Loucy (cell line): ENCODE results near the gene CH25H.

Experiments used
- H2AFZ ChIP-seq: fragments of 200-600 bp; sonication (generic); 2 replicates; pipeline ENCODE4 v1.6.0; 2016; ENCODE audit warnings: antibody characterized with exemption, mild to moderate bottlenecking, low read length, moderate library complexity
- H3F3A ChIP-seq: fragments of 200-600 bp; 2 replicates; pipeline ENCODE4 v1.6.0; 2016; ENCODE audit warnings: antibody characterized with exemption, low read depth, mild to moderate bottlenecking
- H3K27me3 ChIP-seq: fragments of 200-600 bp; sonication (generic); 2 replicates; pipeline ENCODE4 v1.6.1; 2014; ENCODE audit warnings: low read length, mild to moderate bottlenecking; ENCODE audit not compliant: insufficient read depth, poor library complexity, severe bottlenecking
- H3K36me3 ChIP-seq: fragments of 200-600 bp; sonication (generic); 2 replicates; pipeline ENCODE4 v1.6.1; 2016; ENCODE audit warnings: low read length; ENCODE audit not compliant: insufficient read depth
- H3K4me1 ChIP-seq: fragments of 200-600 bp; sonication (generic); 2 replicates; pipeline ENCODE4 v1.5.1; 2014; ENCODE audit warnings: low read length, mild to moderate bottlenecking; ENCODE audit not compliant: insufficient read depth, poor library complexity, severe bottlenecking
- H3K4me2 ChIP-seq: fragments of 200-600 bp; sonication (generic); 2 replicates; pipeline ENCODE4 v1.6.0; 2014; ENCODE audit warnings: antibody characterized with exemption, low read length, low read depth, mild to moderate bottlenecking; ENCODE audit not compliant: poor library complexity, severe bottlenecking
- H3K4me3 ChIP-seq: fragments of 200-600 bp; sonication (generic); 2 replicates; pipeline ENCODE4 v1.5.1; 2014; ENCODE audit warnings: low read length, mild to moderate bottlenecking, mixed read lengths; ENCODE audit not compliant: poor library complexity, severe bottlenecking
- H3K79me2 ChIP-seq: fragments of 200-600 bp; sonication (generic); 2 replicates; pipeline ENCODE4 v1.6.1; 2014; ENCODE audit warnings: low read length; ENCODE audit not compliant: insufficient read depth
- H3K9ac ChIP-seq: fragments of 200-600 bp; sonication (generic); 2 replicates; pipeline ENCODE4 v1.6.0; 2014; ENCODE audit warnings: mild to moderate bottlenecking, low read depth, low read length, moderate library complexity; ENCODE audit not compliant: poor library complexity, severe bottlenecking
- H3K9me2 ChIP-seq: fragments of 200-600 bp; sonication (generic); replicated peaks from 2 replicates; pipeline ENCODE4 v1.6.1; 2016; ENCODE audit warnings: low read depth, low read length, mixed read lengths
- H3K9me3 ChIP-seq: fragments of 200-600 bp; sonication (generic); 2 replicates; pipeline ENCODE4 v1.6.1; 2014; ENCODE audit warnings: mild to moderate bottlenecking, antibody characterized with exemption, low read length, low read depth; ENCODE audit not compliant: insufficient read depth
- H4K20me1 ChIP-seq: fragments of 200-600 bp; sonication (generic); 2 replicates; pipeline ENCODE4 v1.6.0; 2014; ENCODE audit warnings: antibody characterized with exemption, low read length, mild to moderate bottlenecking; ENCODE audit not compliant: insufficient read depth, poor library complexity, severe bottlenecking
- CTCF ChIP-seq: fragments of 200-600 bp; sonication (generic); conservative IDR thresholded peaks from 2 replicates; pipeline ENCODE4 v1.5.1; 2014; ENCODE audit warnings: mild to moderate bottlenecking, antibody characterized with exemption, low read length
- EZH2phosphoT487 ChIP-seq: fragments of 200-600 bp; IDR thresholded peaks from 2 replicates; pipeline ENCODE4 v1.6.1; 2018; ENCODE audit warnings: antibody characterized with exemption, mild to moderate bottlenecking, moderate library complexity, borderline replicate concordance

CH25H gene

GRCh38 chr10:89159761-89160160 is 47.4 kb downstream of the CH25H start:
- no peak overlapping the region for H3K4me2 ChIP-seq
- no peaks in the 10 kb centered on the region for H3K9me3 ChIP-seq
- H3K79me2 ChIP-seq: no peaks in the 10 kb centered on the region
- no peaks in the 10 kb centered on the region for H3K36me3 ChIP-seq
- H3K9ac ChIP-seq: no peak overlapping the region
- no peaks in the 10 kb centered on the region for H3K9me2 ChIP-seq
- H2AFZ ChIP-seq: no peak overlapping the region
- no peaks in the 10 kb centered on the region for H3K27me3 ChIP-seq
- TF ChIP-seq EZH2phosphoT487 (no peak), CTCF (no peak)
- peaks cover 12% of the 10 kb centered on the region for H3K4me1 ChIP-seq
- no peaks in the 10 kb centered on the region for H3F3A ChIP-seq
- H3K4me3 ChIP-seq: no peak overlapping the region
- no peaks in the 10 kb centered on the region for H4K20me1 ChIP-seq

- Histone ChIP-seq H3F3A (no peaks in the 10 kb centered on the region), H2AFZ (no peak overlapping the region), H3K9me3 (no peaks in the 10 kb centered on the region), H3K79me2 (no peaks in the 10 kb centered on the region), H3K9ac (no peak overlapping the region), H3K27me3 (no peaks in the 10 kb centered on the region), H3K4me2 (no peak overlapping the region), H3K4me3 (no peak overlapping the region), H3K4me1 (peaks cover 12% of the 10 kb centered on the region), H3K36me3 (no peaks in the 10 kb centered on the region), H4K20me1 (no peaks in the 10 kb centered on the region), H3K9me2 (no peaks in the 10 kb centered on the region)
- TF ChIP-seq CTCF (no peak), EZH2phosphoT487 (no peak)
Measured at GRCh38 chr10:89159316-89159715, 47.8 kb downstream of the CH25H start.

GRCh38 chr10:89158446-89158845 is 48.7 kb downstream of the CH25H start:
- peaks cover 6% of the 10 kb centered on the region for H3K4me1 ChIP-seq
- H3K9me2 ChIP-seq: no peaks in the 10 kb centered on the region
- H3K9ac ChIP-seq: no peak overlapping the region
- no peaks in the 10 kb centered on the region for H4K20me1 ChIP-seq
- H3K9me3 ChIP-seq: no peaks in the 10 kb centered on the region
- no peaks in the 10 kb centered on the region for H3K79me2 ChIP-seq
- H3K4me3 ChIP-seq: no peak overlapping the region
- H3F3A ChIP-seq: no peaks in the 10 kb centered on the region
- no peak overlapping the region for H2AFZ ChIP-seq
- TF ChIP-seq CTCF: no peak
- H3K27me3 ChIP-seq: no peaks in the 10 kb centered on the region
- H3K4me2 ChIP-seq: no peak overlapping the region
- no peaks in the 10 kb centered on the region for H3K36me3 ChIP-seq
